GM12865 (cell line): ENCODE data around the gene LUM.
A peak's percentile ranks its signal among the peaks of the same experiment; 100 is the strongest.

Experiments
- DNase-seq: peaks from one replicate; pipeline ENCODE4 v3.0.0; 2010; ENCODE audit warnings: low read depth
- H3K4me3 ChIP-seq: 2 replicates; pipeline ENCODE4 v1.5.1; 2011; ENCODE audit warnings: mild to moderate bottlenecking, low read depth, low read length, control low read depth
- CTCF ChIP-seq: IDR thresholded peaks from 2 replicates; pipeline ENCODE4 v1.5.1; 2011; ENCODE audit warnings: low read length, control low read depth, low read depth, inconsistent platforms; ENCODE audit not compliant: insufficient read depth; ENCODE audit errors: missing control alignments

Gene LUM

GRCh38 chr12:91110311-91110924 lies 876 bp downstream of the LUM start:
- H3K4me3 ChIP-seq = no peak overlapping the region
- TF ChIP-seq CTCF = no peak
- DNase-seq = no peak

- no peak for DNase-seq
- no peak overlapping the region for H3K4me3 ChIP-seq
- no peak for TF ChIP-seq CTCF
These were observed 1.5 kb downstream of the LUM start for GRCh38 chr12:91109581-91110310.

DNA sequence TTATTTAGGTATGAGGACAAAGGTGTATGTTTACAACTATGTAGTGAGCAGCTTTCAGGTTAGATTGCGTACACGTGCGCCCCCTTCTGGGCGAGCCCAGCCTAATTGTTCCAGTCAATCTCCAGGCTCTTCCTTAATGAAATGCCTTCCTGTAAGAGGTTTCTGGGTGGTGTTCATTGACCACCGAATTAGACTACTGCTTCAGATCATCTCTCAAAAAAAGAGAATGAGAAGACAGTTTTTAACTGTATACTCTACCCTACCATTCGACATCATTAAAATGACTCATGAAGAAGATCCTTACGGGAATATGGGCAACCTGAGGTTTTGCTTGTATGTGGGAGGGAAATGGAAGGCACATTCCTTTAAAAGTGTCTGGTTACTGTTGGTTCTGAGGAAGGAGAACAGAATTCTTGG lies 2.1 kb downstream of the LUM start:
- TF ChIP-seq CTCF = peak; percentile 75
- no peak overlapping the region for H3K4me3 ChIP-seq
- peak; percentile 73 for DNase-seq

- H3K4me3 ChIP-seq = no peak overlapping the region
- no peak for DNase-seq
- TF ChIP-seq CTCF = no peak
These were observed 3.0 kb downstream of the LUM start for GRCh38 chr12:91108196-91108755.

DNA sequence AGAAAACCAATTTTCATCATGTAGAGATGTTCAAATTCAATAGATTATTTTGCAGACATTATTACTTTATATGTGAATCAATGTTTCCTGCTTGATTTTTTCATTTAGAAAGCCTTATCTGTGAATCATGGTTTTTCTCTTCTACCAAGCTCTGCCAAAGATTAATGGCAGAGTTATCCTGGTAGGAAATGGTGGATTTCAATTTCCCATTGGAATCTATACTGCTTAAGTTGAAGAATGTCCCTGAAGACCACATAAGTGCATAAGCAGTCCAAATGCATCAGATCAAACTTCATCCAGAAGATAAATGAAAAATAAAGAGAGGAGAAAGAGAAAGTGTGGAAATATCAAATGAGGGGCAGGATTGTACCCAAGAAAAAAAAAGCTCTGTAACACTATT lies 5.0 kb downstream of the LUM start:
- DNase-seq = no peak
- TF ChIP-seq CTCF = no peak

GRCh38 chr12:91105807-91106206 lies 5.5 kb downstream of the LUM start:
- no peak for TF ChIP-seq CTCF
- no peak overlapping the region for H3K4me3 ChIP-seq
- no peak for DNase-seq

More for the DNA sequence above, 5.0 kb downstream of the LUM start:
- H3K4me3 ChIP-seq = no peak overlapping the region
